ENCODE results near the gene KAT7.

- TF ChIP-seq CTCF (IDR thresholded peaks at IDR 0.05), result no peak
- no peak for TF ChIP-seq POLR2A (IDR thresholded peaks at IDR 0.05)
Measured at GRCh38 chr17:49783071-49783715, 5.3 kb upstream of the KAT7 start.

All from lower leg skin (tissue), 3 donors.